Measurements from ENCODE around the gene SEMA7A.

GRCh38 chr15:74441248-74441941 lies 7.6 kb upstream of the SEMA7A start:
- TF ChIP-seq, protein P1, sequence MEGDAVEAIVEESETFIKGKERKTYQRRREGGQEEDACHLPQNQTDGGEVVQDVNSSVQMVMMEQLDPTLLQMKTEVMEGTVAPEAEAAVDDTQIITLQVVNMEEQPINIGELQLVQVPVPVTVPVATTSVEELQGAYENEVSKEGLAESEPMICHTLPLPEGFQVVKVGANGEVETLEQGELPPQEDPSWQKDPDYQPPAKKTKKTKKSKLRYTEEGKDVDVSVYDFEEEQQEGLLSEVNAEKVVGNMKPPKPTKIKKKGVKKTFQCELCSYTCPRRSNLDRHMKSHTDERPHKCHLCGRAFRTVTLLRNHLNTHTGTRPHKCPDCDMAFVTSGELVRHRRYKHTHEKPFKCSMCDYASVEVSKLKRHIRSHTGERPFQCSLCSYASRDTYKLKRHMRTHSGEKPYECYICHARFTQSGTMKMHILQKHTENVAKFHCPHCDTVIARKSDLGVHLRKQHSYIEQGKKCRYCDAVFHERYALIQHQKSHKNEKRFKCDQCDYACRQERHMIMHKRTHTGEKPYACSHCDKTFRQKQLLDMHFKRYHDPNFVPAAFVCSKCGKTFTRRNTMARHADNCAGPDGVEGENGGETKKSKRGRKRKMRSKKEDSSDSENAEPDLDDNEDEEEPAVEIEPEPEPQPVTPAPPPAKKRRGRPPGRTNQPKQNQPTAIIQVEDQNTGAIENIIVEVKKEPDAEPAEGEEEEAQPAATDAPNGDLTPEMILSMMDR (conservative IDR thresholded peaks at IDR 0.05; ENCODE audit: low read depth, low read length): no peak
- no peak for TF ChIP-seq EZH2phosphoT487 (IDR thresholded peaks at IDR 0.05; ENCODE audit: borderline replicate concordance, low read length)
- TF ChIP-seq EZH2 (IDR thresholded peaks at IDR 0.05; ENCODE audit: low read length, unreplicated experiment): no peak
